Measurements from ENCODE around the gene CD247.

The CD247 gene

DNA sequence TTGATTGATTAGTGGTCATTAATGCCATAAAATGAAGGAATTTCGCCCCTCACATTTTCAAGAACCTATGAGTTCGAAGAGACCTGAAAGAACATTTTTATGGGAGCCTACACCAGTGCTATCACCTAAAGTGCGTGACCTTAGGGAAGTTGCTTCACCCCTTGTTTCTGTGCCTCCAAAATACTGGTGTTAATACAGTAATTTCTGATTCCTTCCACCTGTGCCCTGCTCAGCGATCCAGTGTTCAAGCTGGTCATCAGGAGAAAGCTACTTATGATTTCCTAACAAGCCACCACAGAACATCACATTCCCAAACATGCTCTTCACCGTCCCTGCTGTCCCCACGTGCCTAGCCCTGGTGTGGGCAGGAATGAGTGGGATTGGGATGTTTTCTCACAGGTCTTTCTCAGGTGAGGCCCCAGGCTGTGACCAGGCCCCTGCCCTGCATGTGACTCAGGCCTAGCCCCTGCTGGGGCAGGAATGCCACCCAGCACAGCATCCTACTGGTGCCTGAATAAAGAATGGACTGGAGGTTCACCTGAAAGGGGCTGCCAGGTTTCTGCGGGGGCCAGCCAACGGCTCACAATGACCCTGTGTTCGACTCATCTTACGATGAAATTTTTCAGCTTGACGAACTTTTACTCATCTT, 60.3 kb downstream of the CD247 start:
- DNase-seq, result no peak

DNA sequence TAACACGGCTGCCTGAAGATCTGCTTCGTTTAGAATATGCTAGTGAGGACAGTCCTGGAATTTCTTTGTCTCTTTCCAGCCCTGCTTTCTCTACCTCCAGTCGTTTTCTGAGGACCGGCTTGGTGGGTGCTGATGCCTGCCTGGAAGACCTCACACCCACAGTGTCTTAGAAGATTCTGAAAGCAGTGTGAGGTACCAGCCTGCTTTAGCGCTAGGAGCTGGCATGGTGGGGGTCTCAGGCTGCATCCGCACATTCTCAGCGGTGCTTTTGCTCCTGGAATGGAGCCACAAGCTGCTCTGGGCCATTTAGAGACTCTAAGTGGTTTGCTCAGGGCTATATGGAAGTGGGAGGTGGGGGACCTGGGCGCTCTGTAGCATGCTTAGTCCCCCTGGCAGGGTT, 61.4 kb downstream of the CD247 start:
- DNase-seq, result no peak

DNA sequence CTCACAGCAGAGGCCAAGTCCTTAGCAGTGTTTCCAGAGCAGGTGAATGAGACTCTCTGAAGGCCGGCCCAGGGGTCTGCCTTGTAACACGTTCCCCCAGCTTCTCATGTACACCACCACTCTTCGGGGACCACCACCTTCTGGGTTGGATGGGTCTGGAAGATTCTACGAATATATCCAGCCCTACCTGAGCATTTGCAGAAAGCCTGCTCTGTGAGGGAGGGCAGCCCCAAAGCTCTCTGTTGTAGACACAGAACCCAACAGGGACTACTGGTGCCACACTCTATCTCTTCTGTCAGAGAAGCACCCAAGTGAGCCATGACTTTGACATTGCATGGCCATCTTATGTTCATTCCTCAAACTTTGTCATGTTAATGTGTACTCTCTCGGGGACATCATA, 61.8 kb downstream of the CD247 start:
- no peak for DNase-seq

DNA sequence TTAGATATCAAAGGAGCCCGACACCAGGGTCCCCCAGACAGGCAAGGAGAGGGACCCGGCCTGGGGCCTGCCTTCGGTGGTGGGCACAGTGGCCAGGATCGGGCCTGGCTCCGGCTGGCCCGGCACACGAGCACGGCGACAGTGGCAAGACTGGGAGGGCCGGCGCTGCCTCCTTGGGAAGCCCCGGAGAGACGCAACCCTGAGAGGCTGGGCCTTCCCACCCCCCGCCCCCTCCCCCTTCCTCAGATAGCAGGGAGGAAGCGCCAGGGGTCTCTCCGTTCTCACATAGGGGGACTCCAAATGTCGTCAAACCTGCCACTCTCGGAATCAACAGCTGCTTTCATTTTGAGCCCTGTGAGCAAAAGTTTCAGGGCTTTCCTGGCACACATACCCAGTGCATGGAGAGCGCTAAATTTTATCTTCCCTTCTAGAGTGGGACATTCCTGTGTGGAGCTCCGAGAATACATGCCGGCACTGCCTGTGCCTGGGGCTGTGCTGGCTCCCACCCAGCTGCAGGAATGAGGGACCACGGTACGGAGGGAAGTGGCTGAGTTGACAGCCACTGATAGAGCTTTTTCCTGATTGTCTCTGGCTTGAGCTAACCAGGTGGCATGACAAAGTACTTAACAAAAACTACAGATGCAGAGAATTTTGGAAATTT, 62.4 kb downstream of the CD247 start:
- DNase-seq, result no peak

DNA sequence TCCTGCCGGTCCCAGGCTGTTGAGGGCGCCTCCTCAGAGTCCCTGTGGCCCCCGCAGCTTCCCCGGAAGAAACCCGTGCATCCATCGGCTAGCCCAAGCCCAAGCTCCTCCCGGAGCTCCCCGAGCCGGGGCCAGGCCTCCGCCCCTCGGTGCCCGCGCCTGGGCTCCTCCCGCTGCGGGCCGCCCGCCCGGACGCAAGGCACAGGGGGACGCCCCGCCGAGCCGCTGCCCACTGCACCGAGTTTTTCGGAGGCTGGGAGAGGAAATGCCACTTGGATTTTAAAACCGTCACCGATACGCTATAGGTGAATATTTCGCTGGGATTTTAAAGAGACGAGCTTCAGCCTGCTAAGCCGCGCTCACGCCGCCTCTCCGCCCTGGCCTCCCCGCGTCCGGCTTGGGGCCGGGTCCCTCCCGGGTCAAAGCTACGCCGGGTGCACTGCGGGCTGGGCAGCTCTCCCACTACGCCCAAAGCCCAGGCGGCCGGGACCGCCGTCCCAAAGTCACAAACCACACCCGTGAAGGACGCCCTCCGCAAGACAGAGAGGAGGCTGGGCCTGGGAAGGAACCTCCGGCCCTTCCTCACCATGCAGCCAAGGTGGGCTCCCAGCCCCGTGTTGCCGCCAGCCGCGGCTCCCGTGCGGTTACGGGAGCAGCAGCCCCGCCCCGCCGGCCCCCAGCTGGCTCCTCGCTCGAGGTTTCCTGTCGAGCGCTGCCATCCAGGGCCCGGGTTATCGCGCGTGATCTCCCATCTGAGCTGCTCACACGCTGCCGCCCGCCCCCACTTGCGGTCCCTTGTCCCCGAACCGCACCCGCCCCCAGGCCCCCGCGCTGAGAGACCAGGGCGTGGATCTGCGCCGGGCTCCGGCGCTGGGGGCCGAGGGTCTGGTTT, 63.2 kb downstream of the CD247 start:
- DNase-seq, result peak; percentile 68

DNA sequence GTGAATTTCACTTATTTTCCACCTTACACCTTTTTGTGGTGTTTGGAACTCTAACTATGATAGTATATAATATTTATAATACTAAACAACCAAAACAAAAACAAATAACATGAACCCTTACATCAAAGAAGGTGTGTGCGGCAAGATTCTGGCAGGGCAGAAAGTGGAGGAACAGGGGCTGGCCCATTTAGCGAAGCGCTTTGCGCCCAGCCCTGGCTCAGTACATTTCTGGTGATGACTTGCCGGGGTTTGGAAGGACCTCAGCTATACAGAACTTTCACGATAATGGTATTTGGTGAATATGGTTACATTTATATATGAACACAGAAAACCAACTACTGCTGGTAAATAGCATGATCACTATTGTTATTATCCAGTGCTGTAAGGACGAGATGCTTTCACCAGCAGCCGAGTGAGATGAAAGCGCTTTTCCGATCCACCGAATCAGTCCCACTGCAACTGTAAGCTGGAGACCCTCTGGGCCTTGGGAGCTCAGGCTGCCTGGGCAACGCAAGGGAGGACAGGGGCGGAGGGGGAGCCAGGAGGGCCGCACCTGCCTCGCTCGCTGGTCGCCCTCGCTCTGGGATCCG, 63.9 kb downstream of the CD247 start:
- DNase-seq, result no peak

DNA sequence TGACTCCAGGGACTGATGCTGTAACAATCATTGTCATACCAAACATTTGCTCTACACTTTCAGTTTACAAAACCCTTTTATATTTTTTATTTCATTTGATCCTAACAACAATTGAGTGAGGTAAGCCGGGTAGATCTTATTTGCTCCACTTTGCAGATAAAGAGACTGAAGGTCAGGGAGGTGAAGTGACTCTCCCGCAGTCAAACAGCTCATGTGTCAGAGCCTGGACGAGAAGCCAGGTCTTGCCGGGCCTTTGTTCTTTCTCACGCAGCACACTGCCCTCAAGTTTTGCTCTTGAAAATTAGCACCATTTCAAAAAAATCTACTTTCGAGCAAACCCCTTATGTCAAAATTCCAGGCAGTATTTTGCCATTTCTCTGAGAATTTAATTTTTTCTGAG, 65.2 kb downstream of the CD247 start:
- DNase-seq, result no peak

DNA sequence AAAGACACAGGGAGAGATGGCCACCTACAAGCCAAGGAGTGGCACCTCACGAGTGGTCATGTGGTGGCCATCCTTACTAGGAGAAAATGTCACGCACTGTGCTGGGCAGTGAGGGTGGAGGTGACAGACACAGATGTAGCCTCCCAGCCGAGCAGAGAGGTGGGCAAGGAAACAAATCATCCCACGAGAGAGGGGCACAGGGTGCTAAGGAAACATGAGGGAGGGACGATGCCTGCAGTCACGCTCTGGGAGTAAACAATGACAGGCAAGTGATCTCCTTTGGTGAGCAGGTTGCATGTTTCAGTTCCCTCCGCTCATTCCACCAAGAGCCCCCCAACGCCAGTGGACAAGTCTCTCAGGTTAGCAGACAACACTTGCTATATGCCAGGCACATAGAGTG, 65.8 kb downstream of the CD247 start:
- DNase-seq, result no peak

DNA sequence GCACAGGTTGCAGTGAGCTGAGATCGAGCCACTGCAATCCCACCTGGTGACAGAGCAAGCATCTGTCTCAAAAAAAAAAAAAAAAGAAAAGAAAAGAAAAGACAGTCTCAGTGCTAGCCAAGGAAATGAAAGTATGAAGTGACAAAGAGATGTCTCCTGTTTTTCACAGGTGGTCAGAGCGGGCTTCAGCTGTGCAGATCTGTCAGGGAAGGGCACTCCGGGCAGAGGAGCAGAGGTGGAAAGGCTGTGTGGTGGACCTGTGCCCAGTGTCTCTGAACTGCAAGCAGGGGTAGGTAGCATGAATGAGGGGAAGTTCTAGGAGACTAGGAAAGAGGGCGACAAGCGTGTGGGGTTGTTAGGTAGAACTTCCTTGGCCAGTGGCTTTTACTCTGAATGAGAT, 67.5 kb downstream of the CD247 start:
- DNase-seq, result no peak

DNA sequence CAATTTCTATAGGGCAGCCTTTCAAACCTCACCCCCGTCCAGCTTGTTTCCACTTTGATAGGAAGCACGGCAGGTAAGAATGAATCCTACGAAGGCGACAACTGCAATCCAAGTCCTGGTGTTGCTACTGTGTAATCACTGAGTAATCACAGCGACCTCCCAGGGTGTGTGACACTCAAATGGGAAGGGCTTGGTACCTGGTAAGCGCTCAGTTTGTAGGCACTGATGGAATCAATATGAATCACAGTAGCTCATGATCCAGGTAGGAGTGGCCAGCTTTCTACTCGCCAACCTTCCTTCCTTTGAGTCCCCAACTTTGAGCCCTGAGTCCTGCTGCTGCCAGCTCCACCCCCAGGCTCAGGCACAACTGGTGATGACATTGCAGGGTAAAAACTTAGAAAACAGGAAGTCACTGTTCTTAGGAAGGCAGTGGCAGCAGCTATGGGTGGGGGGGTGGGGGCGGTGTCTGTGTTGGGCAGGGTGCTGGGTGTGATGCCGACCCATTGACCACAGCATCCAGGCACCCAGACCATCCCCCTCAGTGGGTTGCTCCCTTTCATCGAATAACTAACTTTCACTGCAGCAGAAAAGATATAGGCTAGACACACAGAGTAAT, 70.7 kb downstream of the CD247 start:
- peak; percentile 40 for DNase-seq

DNA sequence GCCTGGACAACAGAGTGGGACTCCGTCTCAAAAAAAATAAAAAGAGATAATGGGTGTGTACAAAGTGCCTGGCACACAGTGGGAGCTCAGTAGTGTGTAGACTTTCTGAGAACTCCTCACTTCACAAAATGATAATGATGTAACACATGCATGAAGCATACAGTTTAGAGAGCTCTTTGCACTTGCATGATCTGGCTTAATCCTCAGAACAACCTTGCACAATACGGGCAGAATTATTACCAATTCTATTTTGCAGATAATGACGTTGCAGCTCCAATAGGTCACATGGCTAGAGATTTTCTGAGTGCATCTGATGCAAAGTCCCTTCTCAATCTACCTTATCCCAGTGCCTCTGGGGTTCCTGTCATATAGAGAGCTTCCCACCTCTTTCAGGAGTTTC, 71.4 kb downstream of the CD247 start:
- DNase-seq, result no peak

DNA sequence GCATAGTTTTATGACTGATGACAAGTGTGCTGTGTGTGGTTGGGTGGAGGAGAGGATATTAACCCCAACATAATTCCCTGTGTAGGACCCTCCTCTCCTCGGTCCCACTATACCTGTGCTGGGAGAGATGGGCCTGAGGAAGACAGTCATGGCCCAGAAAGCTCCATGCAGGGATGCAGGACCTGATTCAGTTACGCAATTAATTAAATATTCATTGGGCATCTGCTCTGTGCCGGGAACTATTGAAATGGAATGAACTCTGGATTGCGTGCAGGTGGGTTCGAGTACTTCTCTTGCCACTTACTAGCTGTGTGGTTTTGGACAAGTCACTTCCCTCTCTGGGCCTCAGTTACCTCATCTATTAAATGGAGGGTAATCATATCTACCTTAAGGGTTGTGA, 74.6 kb downstream of the CD247 start:
- no peak for DNase-seq

DNA sequence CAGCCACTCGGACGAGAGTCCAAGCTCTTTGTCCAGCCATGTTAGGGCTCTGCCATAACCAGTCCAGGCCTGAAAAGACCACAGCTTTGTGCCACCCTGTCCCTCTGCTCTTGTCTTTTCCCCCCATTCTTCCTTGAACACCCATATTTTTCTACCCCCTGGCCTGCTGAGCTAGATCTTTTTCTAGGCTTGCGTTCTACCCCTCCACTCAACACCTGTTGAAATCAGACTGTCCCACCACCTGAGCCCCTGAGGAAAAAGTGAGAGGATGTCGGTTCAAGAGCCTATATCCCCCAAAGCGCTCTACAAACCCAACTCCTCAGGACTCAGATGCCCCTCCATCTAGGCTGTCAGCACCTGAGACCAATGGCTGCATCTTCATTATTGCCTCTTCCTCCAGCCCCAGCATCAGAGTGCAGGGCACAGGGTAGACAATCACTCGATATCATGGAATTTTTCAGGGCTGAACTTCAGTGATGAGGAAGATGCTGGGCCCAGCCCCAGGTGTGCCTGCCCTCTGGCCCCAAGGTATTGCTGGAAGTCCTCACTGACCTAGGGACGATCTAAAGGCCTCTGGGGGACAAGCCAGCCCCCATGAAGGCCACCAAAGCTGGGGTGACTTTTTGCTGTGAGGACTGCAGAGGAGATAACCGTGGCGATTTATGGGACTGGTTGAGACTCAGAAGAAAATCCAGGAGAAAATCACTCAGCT, 75.3 kb downstream of the CD247 start:
- DNase-seq, result no peak

DNA sequence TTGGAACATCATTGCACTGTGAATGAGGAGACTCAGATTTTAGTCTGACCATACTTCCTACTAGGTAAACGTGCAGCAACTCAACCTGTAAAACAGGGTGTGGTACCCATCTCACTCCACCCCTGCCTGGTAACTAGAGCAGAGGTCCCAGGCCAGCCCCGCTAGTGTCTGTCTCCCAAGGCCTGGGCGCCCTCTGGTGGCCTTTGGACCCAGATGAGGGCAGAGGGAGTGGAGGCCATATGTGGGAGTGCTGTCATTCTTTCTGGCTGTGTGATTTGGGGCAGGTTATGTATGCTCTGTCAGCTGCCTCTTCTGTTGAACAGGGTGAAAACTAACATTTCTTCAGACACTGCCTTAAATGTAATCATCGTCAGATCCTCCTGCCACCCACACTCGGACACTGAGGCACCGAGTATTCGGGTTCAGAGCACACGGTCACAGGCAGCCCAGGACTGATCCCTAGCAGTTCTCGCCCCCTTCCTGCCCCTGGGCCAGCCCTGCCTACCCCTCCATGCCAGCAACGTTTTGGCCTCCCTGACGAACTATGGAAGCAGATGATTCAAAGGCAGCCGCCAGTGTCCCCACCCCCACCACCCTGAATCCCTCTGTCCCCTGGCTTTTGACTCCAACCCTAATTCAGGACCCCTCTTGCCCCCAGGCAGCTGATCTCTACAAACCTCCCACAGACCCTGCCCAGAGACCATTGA, 76.0 kb downstream of the CD247 start:
- DNase-seq, result peak; percentile 90

DNA sequence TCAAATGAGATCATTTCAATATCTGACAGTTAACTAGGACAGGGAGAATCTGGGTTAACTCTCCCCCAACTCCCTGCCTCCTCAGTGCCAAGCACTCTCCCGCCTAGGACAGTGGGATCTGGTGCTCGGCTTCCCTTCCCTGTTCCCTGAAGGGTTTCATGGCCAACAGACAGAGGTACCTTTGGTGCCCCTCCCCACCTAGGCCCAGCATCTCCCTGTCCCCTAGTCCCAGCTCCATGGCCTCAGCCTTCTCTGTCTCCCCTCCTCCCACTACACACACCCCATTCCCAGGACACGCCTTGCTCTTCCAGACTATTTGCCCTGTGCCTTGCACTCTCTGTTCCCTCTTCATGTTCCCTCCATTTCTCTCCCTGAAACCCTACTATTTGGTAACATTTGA, 77.1 kb downstream of the CD247 start:
- no peak for DNase-seq

DNA sequence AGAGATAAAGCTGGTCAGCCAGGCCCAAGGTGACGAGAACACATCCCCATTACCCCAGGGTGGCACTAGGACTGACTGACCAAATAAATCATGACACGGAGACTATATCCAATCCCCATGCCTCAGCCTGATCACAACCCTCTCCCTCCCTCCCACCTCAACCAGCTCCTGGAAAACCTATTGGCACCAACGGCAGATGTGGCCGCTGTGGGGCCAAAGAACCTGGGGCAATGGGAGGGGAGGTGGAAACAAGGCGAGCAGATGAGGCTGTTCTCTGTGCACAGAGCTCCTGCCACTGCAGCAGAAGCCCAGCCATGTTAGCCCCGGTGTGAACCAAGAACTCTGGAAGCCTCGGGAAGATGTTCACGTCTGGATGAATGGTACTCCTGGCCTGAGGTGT, 77.6 kb downstream of the CD247 start:
- no peak for DNase-seq

DNA sequence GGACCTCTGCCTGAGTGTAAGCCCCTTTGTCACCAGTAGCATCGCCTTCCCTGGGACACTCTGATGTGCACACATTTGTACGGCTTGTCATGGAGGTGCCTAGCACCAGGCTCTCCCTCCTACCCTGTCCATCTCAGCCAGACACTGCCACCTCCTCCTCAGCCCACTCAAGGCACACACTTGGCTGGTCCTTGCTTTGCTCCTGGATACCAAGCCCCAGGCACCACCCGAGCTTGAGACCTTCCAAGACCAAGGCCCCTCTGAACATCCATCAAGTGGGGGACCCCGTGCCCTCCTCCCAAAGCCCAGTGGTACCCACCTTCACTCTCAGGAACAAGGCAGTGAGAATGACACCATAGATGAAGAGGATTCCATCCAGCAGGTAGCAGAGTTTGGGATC, 78.0 kb downstream of the CD247 start:
- DNase-seq, result no peak

DNA sequence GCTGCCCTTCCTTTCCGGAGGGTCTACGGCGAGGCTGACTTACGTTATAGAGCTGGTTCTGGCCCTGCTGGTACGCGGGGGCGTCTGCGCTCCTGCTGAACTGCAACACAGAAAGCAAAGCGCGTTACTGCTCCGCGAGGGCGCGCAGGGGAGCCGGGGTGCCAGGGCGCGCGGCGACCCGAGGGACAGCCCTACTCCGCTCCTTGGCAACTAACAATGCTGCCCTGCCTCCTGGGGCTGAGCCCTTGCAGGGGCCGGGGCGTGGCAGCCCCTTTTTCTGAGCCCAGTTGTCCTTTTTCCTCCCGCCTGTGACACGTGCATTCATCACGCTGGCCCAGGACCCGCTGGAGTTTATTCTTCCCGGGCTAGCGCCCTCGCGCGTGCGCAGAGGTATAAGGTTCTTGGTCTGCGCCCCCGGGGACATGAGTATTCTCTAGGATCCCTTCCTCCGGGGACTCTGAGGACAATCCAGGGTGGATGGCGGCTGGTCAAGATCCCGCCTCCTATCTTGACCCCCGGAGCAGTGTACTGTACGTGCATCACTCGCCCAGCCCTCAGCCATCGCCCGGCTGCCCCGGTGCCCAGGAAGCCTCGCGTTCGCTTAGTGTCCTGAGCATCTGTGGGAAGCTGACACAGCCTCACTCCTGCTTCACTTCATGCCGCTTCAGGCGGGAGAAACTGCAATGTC, 78.9 kb downstream of the CD247 start:
- peak; percentile 75 for DNase-seq

DNA sequence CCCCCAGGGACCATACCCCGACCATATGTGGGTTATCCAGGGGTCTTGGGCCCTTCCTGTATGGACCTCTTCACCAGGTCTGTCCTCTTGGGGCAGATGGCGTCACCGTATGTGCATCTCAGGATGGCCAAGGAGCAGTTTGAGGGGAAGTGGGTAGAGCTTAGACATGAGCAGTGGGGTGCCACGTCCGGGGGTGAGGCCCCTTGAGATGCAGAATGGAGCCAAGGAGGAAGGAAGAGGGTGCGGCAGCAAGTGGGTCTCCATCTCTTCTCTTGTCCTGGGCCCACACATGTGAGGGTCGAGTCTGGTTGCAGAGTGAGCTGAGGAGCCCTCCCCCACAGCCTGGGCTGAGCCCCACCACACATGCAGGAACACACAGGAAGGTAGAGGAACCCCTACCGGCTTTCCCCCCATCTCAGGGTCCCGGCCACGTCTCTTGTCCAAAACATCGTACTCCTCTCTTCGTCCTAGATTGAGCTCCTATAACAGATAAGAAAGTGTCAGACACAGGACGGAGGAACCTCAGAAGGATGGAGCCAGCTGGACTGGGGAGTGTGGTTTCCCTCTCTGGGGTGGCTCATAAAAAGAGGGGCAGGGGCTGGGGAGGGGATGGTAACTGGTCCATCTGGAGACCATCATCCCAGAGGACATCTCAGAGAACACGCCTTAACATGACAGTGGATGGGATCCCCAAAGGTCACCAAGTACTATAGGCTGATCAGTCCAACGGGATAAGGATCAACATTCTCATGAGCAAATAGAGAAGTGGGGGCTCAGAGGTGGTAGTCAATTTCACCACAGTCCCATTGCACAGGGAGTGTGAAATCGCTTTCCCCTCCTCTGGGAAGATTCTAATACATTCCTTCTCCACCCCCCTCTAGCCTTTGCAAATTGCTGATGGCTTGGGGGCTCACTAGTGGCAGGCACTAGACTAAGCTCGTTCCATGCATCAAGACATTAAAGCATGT, 79.9 kb downstream of the CD247 start:
- no peak for DNase-seq

DNA sequence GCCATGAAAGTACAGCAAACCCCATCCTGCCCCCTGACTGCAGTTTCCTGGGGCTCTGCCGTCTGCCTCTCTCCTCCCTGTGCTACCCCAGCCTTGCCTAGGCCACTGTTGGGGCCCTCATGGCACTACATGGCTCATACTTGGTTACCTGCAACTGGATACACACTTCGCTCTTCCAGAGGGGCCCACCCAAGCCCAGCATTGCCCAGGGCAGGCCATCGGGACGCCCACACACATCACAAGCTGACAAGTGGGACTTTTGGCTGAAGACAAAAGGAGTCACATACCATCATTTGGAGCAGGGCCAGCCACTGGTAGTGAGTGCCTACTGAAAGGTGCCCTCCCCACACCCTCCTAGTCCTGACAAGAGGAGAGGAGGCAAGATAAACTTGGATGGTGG, 82.8 kb downstream of the CD247 start:
- no peak for DNase-seq
